PC-9 (cell line): ENCODE measurements around the gene TGM2. TPM values are rescaled to one million over a fixed set of nuclear protein-coding genes. Genes with fewer than 3 reads are reported as not detected.

Experiments used
- BruUV-seq: library from RNA; stranded (reverse); fragments of 400-500 nt; replicated peaks from 2 replicates; lab custom pipeline; 2021; lab: Mats Ljungman, UMichigan
- CTCF ChIA-PET: fragments of 300-600 bp; sonication (Branson Sonifier 250); formaldehyde crosslinking; loops from one replicate; lab custom pipeline; 2022; ENCODE audit warnings: antibody characterized with exemption; lab: Charles Lee
- POLR2A ChIA-PET: fragments of 300-600 bp; sonication (Branson Sonifier 250); formaldehyde crosslinking; loops from one replicate; lab custom pipeline; 2022; ENCODE audit warnings: antibody characterized with exemption; ENCODE audit not compliant: unreplicated experiment; lab: Charles Lee
- DNase-seq, 2 experiments: peaks; one replicate each; pipeline versions ENCODE4 v3.0.0 to v3.0.0-alpha.2; 2015 to 2022; ENCODE audit warnings: mixed read lengths in 1 of 2
- H2AFZ ChIP-seq: fragments of 200-600 bp; sonication (generic); 2 replicates; pipeline ENCODE4 v1.8.1; 2017; ENCODE audit warnings: antibody characterized with exemption
- H3F3A ChIP-seq: fragments of 200-600 bp; sonication (generic); 2 replicates; pipeline ENCODE4 v1.8.1; 2017; ENCODE audit warnings: antibody characterized with exemption, mild to moderate bottlenecking, low read depth; ENCODE audit not compliant: insufficient read depth
- H3K27ac ChIP-seq: fragments of 200-600 bp; sonication (generic); 2 replicates; pipeline ENCODE4 v1.6.1; 2016; ENCODE audit warnings: mixed run types
- H3K27me3 ChIP-seq: fragments of 200-600 bp; sonication (generic); 2 replicates; pipeline ENCODE4 v1.6.1; 2016; ENCODE audit warnings: low read depth, mixed run types; ENCODE audit not compliant: insufficient read depth
- H3K36me3 ChIP-seq: fragments of 200-600 bp; sonication (generic); 2 replicates; pipeline ENCODE4 v1.6.1; 2016; ENCODE audit warnings: low read depth, mixed run types
- H3K4me1 ChIP-seq: fragments of 200-600 bp; sonication (generic); replicated peaks from 2 replicates; pipeline ENCODE4 v1.6.1; 2016; ENCODE audit warnings: mixed run types; ENCODE audit not compliant: insufficient read depth
- H3K4me2 ChIP-seq: fragments of 200-600 bp; sonication (generic); 2 replicates; pipeline ENCODE4 v1.6.1; 2017; ENCODE audit warnings: mixed run types
- H3K4me3 ChIP-seq: fragments of 200-600 bp; sonication (generic); 2 replicates; pipeline ENCODE4 v1.6.1; 2016; ENCODE audit warnings: mixed run types
- H3K79me2 ChIP-seq: fragments of 200-600 bp; sonication (generic); 2 replicates; pipeline ENCODE4 v1.6.1; 2017; ENCODE audit warnings: low read depth, mixed run types
- H3K9me2 ChIP-seq: fragments of 200-600 bp; sonication (generic); 2 replicates; pipeline ENCODE4 v1.8.1; 2017; ENCODE audit warnings: mild to moderate bottlenecking; ENCODE audit not compliant: insufficient read depth
- H3K9me3 ChIP-seq: fragments of 200-600 bp; sonication (generic); 2 replicates; pipeline ENCODE4 v1.8.1; 2016; ENCODE audit warnings: low read depth; ENCODE audit not compliant: insufficient read depth
- H4K20me1 ChIP-seq: fragments of 200-600 bp; sonication (generic); 2 replicates; pipeline ENCODE4 v1.8.1; 2017; ENCODE audit not compliant: insufficient read depth
- EZH2 ChIP-seq: fragments of 200-600 bp; sonication (generic); IDR thresholded peaks from 2 replicates; pipeline ENCODE4 v1.8.0; 2017; ENCODE audit warnings: antibody characterized with exemption, low read depth
- intact Hi-C: fragments of 100-400 bp; cut with micrococcal nuclease; formaldehyde crosslinking; loops from one replicate; pipeline ENCODE4 v1.10.0; 2022; ENCODE audit not compliant: unreplicated experiment
- total RNA-seq: library from RNA; stranded (reverse); gene quantifications from 2 replicates; pipeline ENCODE4 v1.2.3, GENCODE V29; 2021
- TF ChIP-seq, protein P1 (sequence below): fragments of 200-600 bp; sonication (generic); conservative IDR thresholded peaks from 2 replicates; pipeline ENCODE4 v1.6.1; 2017; ENCODE audit warnings: mixed run types, antibody characterized with exemption, mild to moderate bottlenecking, moderate library complexity

TGM2 gene
- total RNA-seq, 1 experiment from 2014 or later, result 333 TPM

DNA sequence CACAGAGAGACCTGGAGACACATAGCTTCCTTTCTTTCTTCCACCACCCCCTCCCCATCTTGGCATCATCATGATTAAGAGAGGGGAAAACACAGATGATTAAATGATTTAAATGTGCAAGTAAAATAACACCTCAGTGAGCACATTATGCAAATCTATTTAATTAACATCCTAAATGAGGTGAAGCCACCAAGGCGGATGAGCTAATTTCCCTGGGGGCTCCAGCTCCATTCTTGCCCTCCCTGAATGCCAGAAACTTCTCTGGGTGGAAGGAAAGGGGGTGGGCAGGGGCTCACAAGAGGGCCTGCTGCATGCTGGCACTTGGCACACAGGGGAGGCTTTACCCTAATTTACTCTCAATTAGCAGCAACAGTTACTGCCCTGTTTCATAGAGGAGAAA lies 32.5 kb upstream of the TGM2 start:
- intact Hi-C loops, result no loop called here
- no peaks in the 10 kb centered on the region for H3K9me3 ChIP-seq
- no peaks in the 10 kb centered on the region for H3K27me3 ChIP-seq
- H3K4me3 ChIP-seq, result no peak overlapping the region
- no peaks in the 10 kb centered on the region for H4K20me1 ChIP-seq
- ChIA-PET CTCF (interaction anchor here (0.6 to 1.2 kb wide), 3 partner anchors 23 to 140 kb away, joined by 3 to 4 read pairs (median 3); no protein-coding TSS in a partner anchor), POLR2A (interaction anchor here (0.7 to 1.2 kb wide), 2 partner anchors 23 to 24 kb away, joined by 3 to 7 read pairs; no protein-coding TSS in a partner anchor)
- H3K79me2 ChIP-seq, result no peaks in the 10 kb centered on the region
- H2AFZ ChIP-seq, result no peak overlapping the region
- no peaks in the 10 kb centered on the region for H3K9me2 ChIP-seq
- DNase-seq, result no peak
- no peaks in the 10 kb centered on the region for H3K36me3 ChIP-seq
- peaks cover 58% of the 10 kb centered on the region for H3F3A ChIP-seq
- TF ChIP-seq, protein P1, sequence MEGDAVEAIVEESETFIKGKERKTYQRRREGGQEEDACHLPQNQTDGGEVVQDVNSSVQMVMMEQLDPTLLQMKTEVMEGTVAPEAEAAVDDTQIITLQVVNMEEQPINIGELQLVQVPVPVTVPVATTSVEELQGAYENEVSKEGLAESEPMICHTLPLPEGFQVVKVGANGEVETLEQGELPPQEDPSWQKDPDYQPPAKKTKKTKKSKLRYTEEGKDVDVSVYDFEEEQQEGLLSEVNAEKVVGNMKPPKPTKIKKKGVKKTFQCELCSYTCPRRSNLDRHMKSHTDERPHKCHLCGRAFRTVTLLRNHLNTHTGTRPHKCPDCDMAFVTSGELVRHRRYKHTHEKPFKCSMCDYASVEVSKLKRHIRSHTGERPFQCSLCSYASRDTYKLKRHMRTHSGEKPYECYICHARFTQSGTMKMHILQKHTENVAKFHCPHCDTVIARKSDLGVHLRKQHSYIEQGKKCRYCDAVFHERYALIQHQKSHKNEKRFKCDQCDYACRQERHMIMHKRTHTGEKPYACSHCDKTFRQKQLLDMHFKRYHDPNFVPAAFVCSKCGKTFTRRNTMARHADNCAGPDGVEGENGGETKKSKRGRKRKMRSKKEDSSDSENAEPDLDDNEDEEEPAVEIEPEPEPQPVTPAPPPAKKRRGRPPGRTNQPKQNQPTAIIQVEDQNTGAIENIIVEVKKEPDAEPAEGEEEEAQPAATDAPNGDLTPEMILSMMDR, result no peak
- no peak for TF ChIP-seq EZH2
- H3K4me2 ChIP-seq, result no peak overlapping the region
- H3K4me1 ChIP-seq, result peaks cover 59% of the 10 kb centered on the region
- BruUV-seq, result no TSS peak
- H3K27ac ChIP-seq, result peak overlapping the region; percentile 73

DNA sequence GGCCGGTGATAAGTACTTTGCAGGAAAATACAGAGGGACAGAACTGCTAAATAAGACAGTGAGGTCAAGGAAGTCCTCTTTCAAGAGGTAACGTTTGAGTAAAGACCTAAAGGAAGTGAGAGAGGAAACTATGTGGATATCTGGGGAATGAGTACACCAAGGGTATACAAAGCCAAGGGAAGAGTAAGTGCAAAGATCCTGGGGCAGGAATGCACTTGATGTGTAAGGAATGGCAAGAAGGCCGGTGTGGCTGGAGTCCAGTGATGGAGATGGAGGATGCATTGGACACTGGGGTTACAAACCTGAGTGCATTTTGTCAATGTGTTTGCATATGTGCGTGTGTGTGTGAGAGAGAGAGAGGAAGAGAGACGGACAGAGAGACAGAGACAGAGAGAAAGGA lies 32.1 kb upstream of the TGM2 start:
- intact Hi-C loops, result no loop called here
- DNase-seq, result no peak
- Histone ChIP-seq H3K4me1 (peaks cover 61% of the 10 kb centered on the region), H3K4me3 (no peak overlapping the region), H3K27me3 (no peaks in the 10 kb centered on the region), H3K9me3 (no peaks in the 10 kb centered on the region), H3K4me2 (peak overlapping the region; percentile 58; the same call in 1 of the 2 replicates), H3K79me2 (no peaks in the 10 kb centered on the region), H3K27ac (peak overlapping the region; percentile 73), H4K20me1 (no peaks in the 10 kb centered on the region), H2AFZ (no peak overlapping the region), H3F3A (peaks cover 57% of the 10 kb centered on the region), H3K9me2 (no peaks in the 10 kb centered on the region), H3K36me3 (no peaks in the 10 kb centered on the region)
- ChIA-PET CTCF (interaction anchor here (0.6 to 1.0 kb wide), 3 partner anchors 11 to 139 kb away, joined by 3 to 6 read pairs (median 4); no protein-coding TSS in a partner anchor), POLR2A (interaction anchor here (0.7 to 1.2 kb wide), 2 partner anchors 23 to 24 kb away, joined by 3 to 7 read pairs; no protein-coding TSS in a partner anchor)
- TF ChIP-seq, protein P1, result no peak
- TF ChIP-seq EZH2, result no peak
- no TSS peak for BruUV-seq

DNA sequence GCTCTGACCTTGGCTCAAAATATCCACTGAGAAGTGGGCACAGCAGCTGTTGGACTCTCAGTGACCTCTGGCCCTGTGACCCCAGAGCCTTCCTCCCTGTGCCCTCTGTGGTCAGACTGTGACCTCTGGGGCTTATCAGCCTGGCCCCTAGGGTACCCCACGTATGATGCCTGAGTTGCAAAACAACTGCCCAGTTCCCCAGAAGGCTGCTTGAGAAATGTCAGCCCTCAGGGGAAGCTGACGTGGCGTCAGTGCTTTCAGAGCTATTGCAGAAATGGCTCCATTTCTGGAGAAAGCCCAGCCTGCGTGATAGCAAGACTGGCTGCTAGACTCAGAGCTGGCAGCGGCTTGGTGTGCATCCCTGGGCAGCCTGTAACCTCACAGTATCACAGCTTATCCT lies 31.5 kb upstream of the TGM2 start:
- Histone ChIP-seq H3K4me3 (no peak overlapping the region), H3K27ac (peak overlapping the region; percentile 73), H2AFZ (no peak overlapping the region), H3K9me3 (no peaks in the 10 kb centered on the region), H3K36me3 (no peaks in the 10 kb centered on the region), H3K4me2 (peak overlapping the region; percentile 58), H3K4me1 (peaks cover 61% of the 10 kb centered on the region), H3F3A (peaks cover 51% of the 10 kb centered on the region), H4K20me1 (no peaks in the 10 kb centered on the region), H3K79me2 (no peaks in the 10 kb centered on the region), H3K9me2 (no peaks in the 10 kb centered on the region), H3K27me3 (no peaks in the 10 kb centered on the region)
- ChIA-PET CTCF (interaction anchor here (0.6 to 1.0 kb wide), 2 partner anchors 10 to 24 kb away, joined by 3 to 6 read pairs; no protein-coding TSS in a partner anchor), POLR2A (no interaction called here)
- intact Hi-C loops, result no loop called here
- no peak for TF ChIP-seq EZH2
- TF ChIP-seq, protein P1, result no peak
- BruUV-seq, result no TSS peak
- DNase-seq, result peak; percentile 36 to 80
